ENCODE data around the gene MST1.

- no peak for TF ChIP-seq CTCF (IDR thresholded peaks at IDR 0.05)
- peak; percentile 46 for TF ChIP-seq POLR2A (IDR thresholded peaks at IDR 0.05)
These were observed 34.6 kb upstream of the MST1 start, which contains the start of gene GMPPB for GRCh38 chr3:49723628-49724551.

Measured in breast epithelium (tissue), 3 donors.